ENCODE measurements around the gene MICALL2. TPM values are rescaled to one million over a fixed set of nuclear protein-coding genes. Genes with fewer than 3 reads are reported as not detected.
A peak's percentile ranks its signal among the peaks of the same experiment; 100 is the strongest.

Gene MICALL2
- total RNA-seq, 1 experiment from 2014 or later: 19.0 TPM

DNA sequence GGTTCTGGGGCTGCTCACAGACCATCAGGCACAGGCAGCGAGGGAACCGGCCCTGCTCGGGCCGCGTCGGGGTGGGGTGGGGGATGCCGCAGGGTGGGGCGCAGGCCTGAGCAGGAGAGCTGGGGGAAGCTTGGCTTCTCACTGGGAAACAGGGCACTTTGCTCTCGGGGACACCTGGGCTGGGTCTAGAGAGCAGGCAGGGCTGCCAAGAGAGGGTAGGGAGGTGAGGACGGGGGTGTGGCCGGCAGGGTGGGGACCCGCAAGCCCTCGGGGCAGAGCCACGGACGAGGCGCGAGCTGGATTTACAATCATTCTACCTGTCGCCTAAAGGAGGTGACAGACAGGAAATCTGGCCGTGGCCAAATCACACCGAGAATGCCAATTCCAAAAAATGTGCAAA lies 33.9 kb upstream of the MICALL2 start:
- DNase-seq (ENCODE audit: low read depth): no peak

DNA sequence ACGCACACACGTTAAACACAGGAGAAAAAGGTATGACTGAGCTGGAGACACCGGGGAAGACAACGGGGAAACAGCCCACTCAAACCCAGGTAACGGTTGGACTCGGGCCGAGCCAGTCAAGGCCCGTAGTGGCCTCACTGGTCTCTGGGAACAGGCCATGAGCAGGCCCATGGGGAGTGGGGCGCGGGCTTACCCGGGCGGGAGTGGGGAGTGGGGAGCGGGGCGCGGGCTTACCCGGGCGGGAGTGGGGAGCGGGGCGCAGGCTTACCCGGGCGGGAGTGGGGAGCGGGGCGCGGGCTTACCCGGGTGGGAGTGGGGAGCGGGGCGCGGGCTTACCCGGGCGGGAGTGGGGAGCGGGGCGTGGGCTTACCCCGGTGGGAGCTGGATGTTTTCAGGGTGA lies 33.4 kb upstream of the MICALL2 start:
- DNase-seq (ENCODE audit: low read depth): no peak

DNA sequence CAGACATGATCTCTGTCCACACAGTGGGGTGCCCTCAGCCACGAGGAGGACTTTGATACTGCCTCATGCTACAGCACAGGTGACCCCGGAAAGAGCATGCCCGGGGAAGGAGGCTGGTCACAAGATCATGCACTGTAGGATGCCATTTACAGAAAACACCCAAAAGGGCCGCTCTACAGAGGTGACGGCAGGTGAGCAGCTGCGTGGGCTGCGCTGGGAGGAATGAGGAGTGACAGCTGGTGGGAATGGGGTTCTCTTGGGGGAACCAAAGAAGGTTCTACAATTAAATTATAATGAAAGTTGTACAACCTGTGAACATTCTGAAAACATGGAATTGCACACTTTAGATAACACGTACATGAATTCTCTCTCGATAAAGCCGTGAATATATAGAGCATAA lies 33.0 kb upstream of the MICALL2 start:
- no peak for DNase-seq (ENCODE audit: low read depth)

DNA sequence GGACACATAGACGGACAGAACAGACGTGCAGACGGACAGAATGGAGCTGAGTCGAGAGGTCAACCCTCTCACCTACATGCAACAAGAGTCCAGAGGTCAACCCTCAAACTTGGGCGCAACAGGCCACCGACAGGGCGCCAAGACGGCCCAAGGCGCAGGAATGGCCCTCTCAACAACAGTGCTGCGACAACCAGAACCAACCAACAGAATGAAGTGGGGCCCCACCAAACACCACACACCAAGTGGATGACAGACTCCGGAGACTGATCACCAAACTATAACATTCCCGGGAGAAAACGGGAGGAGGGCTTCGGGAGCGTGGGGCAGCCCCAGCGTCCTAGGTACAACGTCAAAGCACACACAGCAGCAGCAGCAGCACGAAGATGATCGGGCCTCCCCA lies 31.6 kb upstream of the MICALL2 start:
- DNase-seq (ENCODE audit: low read depth): no peak

DNA sequence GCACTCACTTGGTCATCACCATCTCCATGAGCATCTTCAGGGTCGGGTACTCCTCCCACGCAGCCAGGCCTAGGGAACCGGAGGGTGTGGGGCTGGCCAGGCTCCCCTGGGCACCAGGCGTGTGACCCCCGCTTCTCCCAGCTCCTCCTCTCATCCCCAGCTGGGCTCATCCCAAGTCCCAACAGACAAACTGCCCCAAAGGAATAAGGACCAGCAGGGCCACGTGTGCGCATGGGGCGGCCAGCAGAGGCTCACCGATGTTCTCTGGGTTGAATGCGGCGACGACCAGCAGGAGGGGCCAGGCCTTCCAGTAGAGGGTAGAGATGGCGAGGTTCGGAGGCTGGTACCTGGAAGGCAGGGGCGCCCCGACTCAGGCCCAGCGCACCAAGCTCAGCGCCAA lies 30.1 kb upstream of the MICALL2 start:
- no peak for DNase-seq (ENCODE audit: low read depth)

DNA sequence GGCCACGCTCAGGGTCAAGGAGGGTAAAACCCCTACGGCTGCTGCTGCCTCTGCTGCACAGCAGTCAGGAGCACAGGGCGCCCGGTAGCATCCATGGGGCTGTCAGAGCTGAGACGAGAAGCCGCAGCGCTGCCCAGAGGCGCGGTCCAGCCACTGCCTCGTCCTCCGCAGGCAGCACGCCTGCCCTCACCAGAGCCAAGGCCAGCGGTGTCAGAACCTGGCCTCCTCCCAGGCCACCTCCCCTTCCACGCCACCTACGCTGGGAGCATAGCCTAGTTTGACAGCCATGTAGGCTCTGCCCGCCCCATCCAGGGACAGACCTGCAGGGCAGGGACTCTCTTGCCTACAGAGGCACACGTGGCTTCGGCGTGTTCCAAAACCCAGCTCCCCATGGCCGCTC lies 28.7 kb upstream of the MICALL2 start:
- DNase-seq (ENCODE audit: low read depth): no peak

DNA sequence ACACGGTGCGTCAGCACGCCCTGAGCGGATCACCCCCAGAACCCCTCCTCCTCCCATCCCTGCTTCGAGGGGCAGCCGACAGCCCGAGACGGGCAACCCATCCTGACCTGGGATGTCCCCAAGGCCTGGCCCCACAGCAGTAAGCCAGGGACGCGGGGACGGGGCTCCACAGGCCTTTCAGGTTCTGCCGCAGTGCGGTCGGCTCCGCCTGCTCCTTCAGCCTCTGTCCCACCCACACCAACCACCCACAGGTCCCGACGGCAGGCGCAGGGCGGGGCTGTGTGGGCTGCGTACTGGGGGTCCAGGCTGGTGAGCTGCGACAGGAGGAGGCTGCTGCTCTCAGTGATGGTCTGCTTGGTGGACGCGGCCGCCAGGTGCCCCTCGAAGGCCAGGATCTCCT lies 28.2 kb upstream of the MICALL2 start:
- DNase-seq (ENCODE audit: low read depth): no peak

DNA sequence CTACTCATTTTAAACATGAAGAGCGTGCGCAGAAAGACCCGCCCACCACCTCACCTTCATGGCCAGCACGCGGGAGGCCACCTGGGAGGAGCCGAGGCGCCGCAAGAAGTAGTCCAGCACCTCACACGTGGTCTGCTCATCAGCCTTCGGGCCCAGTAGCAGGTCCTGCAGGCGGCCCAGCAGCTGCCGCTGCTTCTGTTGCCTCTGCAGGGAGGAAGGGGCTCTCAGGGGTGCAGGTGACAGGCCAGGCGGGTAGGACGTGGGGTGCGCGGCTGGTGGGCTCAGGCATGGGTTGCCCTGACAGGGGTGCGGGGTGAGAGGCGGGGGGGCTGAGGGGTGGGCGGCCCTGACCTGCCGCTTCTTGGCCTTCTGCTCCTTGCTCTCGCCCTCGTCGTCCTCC lies 27.3 kb upstream of the MICALL2 start:
- no peak for DNase-seq (ENCODE audit: low read depth)

DNA sequence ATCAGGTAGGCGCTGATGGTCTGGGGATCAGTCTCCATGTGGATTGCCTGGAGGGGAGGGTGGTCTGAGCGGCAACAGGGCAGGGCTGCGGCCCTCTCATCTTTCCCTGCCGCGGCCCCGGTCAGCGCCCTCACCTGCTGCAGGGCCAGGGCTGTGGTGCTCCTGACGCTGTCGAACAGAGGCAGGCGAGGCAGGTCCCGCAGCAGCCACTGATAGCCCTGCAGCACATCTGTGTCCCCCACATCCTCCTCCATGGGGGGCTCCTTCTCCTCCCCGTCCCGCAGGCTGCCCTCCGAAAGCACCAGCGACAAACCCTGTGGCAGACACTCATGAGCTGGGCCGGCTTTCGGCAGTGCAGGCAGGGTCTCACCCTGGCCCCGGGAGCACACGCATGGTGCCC lies 25.9 kb upstream of the MICALL2 start:
- no peak for DNase-seq (ENCODE audit: low read depth)

DNA sequence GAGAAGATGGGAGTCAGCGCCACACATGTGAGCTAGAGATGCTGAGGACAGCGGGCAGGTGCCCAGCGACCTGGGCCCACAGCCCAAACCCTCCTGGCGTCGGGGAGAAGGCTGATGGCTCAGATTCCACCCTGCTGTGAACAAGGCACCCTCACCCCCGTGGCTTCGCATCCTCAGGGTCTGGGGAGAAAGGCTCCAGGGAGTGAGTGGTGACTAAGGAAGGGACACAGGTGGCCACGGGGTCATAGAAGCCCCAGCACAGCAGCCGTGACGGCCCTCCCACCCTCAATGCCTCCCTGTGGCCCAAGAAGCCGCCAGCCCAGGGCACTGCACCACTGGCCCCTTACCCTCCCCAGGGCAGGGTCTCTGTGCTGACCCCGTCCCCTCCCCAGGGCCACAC lies 25.3 kb upstream of the MICALL2 start:
- DNase-seq (ENCODE audit: low read depth): no peak

DNA sequence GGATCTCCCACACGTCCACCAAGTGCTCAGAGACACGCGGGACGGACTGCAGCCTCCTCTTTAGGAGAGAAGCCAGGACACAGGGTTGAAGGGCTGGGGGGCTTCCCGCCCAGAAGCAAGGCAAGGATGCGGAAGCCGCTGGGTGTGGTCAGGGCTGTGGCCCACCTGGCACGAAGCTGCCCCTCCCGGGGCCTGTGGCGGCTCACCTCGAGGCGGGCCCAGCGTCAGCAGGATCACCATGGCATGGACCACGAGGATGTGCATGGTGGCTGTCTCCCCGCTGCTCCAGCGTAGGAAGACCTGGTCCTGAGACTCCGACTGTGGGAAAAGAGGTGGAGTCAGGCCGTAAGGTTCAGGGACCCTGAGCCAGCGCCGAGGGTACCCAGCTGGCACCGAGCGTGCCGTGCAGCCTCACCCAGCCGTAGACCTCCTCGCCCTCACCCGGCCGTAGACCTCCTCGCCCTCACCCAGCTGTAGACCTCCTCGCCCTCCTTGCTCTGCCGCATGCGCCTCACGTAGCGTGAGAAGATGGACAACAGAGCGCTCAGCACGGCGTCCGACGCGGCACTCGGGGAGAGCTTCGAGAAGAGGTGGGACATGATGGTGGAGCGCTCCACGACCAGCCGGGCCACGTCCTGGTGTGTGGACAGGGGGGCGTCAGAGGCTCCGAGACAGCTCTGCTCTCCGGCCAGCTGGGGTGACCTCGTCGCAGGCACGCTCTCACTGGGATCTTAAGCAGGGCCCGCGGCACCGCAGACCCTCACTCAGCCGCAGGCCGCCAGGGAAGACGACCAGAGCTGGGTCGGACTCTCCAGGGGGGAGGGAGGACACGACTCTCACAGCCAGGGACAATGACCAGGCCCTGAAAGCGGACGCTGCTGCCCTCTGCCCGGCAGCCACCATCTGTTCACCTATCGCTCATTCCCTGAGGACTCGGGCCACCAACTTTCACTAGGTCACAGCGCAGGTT lies 24.6 kb upstream of the MICALL2 start:
- DNase-seq (ENCODE audit: low read depth): no peak

DNA sequence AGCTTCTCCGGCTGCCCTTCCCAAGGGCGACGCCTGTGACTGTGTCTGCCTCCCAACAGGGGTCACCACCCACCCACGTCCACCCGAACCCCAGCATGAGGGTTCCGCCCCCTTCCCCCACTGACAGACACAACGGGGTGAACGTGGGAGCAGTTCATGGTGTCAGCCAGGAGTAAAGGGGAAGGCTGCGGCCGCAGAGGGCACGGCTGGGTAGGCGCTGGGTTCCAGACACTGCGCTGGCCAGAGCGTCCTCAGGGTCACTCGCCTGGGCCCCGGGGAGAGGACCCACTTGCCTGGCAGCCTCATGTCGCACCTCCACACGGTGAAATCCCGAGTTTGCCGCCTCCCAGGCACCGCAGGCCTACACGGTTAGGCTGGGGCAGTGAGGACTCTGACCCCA lies 23.8 kb upstream of the MICALL2 start:
- DNase-seq (ENCODE audit: low read depth): no peak

DNA sequence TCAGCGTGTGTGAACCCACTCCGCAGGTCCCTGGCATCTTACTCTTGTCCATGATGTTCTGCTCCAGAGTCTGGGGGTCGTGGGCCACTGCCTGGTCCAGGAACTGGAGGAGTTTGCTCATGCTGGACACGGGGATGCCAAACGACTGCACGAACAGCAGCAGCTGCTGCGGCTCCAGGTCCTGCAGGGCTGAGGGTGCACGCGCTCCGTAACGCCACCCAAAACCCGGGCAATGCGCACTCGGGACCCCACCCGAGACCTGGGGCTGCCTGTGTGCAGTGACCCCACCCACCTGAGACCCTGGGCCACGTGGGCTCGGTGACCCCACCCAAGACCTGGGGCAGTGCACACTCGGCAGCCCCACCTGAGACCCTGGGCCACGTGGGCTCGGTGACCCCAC lies 22.0 kb upstream of the MICALL2 start:
- no peak for DNase-seq (ENCODE audit: low read depth)

DNA sequence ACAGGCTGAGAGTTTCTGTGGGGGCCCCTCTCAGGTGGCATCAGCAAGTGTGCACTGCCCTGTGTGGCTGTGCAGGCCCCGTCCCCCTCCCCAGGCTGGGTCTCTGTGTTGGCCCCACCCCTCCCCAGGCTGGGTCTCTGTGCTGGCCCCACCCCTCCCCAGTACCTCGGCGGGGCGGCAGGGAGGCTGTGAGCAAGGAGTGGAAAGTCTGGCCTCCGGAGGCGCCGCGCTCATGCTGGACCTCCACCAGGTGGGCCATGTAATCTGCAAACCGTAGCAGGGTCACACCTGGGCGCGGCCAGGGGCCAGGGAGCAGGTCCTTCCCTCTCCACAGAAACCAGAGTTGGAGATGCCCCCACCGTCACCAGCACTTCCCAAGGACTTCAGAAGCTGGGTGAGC lies 21.4 kb upstream of the MICALL2 start:
- DNase-seq (ENCODE audit: low read depth): no peak

DNA sequence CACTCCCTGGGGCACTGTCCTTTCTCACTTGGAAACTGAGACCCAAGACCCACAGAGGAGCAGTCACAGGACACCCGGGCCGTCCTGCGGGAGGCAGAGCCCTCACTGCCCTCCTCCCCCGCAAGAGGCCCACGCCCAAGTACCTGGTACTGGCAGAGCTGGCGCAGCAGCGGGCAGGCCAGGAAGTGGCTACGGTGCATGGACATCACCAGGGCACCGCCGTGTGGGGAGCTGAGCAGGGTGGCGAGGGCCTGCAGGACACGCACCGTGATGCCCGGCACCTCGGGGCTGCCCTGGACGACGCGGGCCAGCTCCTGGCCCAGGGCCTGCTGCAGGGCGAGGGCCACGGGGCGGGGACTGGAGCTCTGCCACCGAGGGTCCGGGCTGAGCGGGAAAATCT lies 20.0 kb upstream of the MICALL2 start:
- no peak for DNase-seq (ENCODE audit: low read depth)

DNA sequence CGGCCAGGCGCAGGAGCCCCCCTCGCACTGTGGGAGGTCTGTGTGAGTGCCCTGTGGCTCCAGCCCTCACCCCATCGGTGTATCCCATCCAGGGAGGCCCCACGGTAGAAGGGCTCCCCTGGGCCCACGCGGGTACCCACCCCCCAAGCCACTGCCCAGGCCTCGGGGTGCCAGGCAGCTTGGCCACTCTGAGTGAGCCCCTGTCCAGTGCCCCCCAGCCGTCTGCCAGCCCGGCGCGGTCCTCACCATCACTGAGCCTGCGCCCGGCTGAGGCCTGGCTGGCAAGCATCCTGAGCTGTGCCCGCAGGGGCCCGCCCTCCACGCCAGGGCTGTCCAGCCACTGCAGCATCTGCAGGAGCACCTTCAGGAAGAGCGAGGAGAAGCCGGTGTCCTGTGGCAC lies 19.2 kb upstream of the MICALL2 start:
- DNase-seq (ENCODE audit: low read depth): no peak

DNA sequence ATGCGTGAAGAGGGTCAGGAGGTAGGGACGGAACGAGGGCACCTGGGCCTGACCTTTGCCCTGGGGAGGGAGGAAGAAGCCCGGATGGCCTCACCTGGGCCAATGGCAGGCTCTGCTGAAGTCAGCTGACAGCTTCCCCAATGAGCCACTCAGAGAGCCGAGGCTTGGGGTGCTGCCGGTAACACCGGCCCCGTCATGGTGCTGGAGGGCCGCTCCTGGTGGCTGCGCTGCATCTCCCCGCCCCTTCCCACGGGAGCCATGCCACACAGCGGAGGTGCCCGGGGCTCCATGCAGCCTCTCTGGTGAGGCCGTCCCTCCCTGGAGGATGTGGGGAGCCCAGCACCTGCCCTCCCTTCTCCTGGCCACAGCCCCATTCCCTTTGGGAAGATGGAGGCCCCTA lies 17.6 kb upstream of the MICALL2 start:
- DNase-seq (ENCODE audit: low read depth): no peak

DNA sequence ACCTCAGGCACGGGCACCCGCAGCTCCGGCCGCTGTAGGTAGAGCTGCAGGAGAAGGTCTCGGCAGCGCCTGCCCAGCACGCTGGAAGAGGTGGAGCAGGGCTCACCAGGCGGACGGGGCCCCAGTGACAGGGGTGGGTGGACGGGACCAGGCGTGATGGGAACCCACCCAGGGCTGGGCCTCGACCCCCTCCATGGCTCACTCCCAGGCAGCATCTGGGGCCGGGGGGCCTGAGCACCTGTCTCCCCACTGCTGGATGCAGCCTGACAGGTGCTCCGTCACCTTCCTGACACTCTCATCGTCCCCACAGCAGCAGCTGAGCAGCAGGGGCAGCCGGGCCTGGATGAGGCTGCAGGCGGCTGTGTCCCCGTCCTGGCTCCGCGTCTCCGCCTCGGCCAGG lies 16.7 kb upstream of the MICALL2 start:
- DNase-seq (ENCODE audit: low read depth): no peak

DNA sequence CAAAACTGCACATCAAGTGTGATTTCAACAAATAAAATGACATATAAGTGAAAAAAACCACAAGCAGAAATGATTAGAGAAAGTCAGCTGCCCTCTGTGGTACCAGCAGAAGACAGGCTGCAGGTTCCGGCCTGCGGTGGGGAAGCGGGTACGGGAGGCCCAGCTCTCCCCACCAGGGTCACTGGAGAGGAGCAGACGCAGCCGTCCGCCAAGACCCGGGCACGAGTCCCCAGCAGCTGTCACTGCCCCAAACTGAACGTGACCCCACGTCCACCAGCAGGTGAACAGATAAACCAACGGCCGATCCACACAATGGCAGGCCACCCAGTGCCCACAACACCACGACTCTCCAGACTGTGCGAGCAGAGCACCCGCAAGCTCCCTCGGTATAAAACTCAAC lies 16.1 kb upstream of the MICALL2 start:
- no peak for DNase-seq (ENCODE audit: low read depth)

DNA sequence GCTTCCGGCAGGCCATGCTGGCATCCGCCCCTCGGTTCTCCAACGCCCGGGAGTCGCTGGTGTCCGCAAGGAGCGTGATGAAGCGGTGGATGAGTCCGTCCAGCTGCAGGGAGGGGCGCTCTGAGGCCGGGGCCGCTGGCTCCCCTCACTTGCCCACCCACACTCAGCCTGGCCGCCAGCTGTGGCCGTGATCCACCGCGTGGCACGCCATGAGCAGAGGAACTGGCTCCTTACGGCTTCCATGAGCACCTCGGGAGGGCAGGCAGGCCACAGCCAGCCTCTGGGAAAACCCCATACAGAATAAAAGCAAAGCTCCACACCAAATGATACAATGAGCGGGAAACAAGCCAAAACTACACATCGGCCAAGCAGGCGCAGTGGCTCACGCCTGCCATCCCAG lies 15.5 kb upstream of the MICALL2 start:
- DNase-seq (ENCODE audit: low read depth): peak; percentile 91

DNA sequence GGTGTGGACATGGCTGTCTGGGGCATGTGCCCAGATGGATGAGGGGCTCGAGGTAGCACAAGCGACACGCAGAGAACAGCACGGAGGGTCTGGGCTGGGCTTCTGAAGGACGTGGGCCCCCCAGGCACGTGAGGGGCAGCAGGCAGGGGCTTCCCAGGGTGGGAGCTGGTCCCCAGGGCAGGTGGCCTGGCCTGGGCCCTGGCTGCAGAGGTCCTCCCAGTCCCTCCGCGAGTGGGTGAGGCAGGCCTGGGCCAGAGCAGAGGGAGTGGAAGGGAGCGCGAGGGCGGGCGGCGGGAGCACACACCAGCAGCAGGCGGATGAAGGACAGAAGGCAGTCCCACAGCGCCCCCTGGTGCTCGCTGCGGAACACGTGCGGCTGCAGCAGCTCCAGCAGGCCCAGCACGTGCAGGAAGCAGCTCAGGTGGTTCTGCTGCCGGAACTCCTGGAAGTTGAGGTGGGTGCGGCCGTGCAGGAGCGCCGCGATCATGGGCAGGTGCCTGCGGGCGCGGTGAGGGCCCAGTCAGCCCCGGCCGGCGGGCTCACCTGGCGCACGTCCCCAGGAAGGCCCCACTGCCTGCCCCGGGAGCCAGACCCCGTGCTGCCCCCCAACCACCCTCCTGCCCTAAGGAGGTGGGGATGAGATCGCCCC lies 14.7 kb upstream of the MICALL2 start:
- peak; percentile 95 for DNase-seq (ENCODE audit: low read depth)

DNA sequence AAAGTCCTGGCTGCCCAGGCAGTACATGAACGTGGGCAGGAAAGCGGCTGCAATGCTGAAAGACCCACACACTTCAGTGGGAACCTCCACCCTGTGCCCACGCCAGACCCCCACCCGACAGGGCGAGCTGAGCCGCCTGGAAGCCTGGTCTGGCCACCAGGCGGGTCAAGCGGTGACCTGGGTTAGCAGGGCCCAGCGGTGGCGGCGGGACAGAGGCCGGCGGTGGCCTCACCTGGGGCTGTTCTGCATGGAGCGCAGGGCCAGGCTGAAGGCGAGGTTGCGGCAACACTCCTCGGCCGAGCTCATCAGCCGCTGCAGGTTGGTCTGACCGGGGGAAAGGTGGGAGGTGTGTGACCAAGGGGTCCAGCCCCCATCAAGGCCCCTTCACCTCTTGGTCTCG lies 11.6 kb upstream of the MICALL2 start:
- no peak for DNase-seq (ENCODE audit: low read depth)

DNA sequence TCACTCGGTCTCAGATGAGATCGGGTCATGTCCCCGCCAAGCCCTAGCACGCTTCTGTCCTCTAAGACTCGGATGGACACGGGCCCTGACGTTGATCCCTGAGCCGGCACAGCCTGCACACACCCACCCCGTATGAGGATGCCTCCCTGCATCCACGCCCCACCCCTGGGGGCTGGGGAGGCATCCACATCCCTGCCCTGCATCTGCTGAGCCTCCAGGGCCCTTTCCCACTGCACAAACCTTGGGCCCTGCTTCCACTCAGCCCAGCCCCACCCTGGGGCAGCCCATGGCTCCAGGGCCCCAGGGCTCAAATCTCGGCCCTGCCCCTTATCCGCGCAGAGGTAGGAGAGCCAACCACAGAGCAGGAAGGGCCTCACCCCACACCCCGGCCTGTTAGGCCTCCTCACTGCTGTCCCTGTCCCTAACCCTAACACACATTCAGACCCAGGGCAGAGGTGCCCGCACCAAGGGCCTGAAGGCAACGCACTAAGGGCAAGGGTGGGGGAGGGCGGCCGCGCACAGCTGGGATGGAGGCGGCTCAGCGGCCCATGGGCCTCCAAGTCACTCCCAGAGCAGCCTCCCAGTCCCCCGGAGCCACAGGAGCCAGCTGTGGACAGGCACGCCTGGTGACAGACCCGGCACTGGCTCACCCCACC lies 9.5 kb upstream of the MICALL2 start:
- no peak for DNase-seq (ENCODE audit: low read depth)
